HG02840 (cell line): ENCODE results near the gene DDIT4.
"Not testable (repeated sequence)": the region's sequence is repeated elsewhere in the genome, so short reads cannot be mapped to it uniquely, and the experiment has no call there.

Experiments
- ATAC-seq: cut with Tn5 transposase; IDR thresholded peaks from one replicate; pipeline ENCODE4 v1.9.1; 2021; ENCODE audit warnings: mild to moderate bottlenecking, moderate library complexity, moderate number of reproducible peaks; ENCODE audit not compliant: unreplicated experiment, low FRiP score

Gene DDIT4

DNA sequence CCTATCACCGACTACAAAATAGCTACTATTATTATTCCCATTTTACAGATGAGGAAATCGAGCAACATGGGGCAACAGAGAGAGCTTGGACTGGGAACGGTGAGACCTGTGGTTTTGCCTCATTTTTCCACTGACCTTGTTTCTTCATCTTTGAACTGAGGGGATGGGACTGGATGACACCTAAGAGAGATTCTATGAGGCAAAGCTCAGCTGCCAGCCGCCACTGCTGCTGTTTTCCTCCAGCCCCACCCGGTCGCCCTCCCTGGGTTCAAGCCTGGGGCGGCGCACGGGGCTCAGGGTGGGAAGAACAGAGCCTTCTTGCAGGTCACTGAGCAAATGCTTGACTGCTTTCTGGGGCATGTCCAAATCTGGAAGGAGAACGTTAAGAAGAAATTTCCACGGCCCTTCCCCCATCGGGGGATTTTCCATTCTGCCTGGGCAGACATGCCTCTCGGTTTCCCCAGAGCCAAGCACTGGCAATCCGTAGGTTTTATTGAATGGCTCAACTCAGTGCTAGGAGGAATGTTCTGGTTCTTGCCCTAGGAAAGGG, 12.3 kb downstream of the DDIT4 start:
- ATAC-seq: no peak

DNA sequence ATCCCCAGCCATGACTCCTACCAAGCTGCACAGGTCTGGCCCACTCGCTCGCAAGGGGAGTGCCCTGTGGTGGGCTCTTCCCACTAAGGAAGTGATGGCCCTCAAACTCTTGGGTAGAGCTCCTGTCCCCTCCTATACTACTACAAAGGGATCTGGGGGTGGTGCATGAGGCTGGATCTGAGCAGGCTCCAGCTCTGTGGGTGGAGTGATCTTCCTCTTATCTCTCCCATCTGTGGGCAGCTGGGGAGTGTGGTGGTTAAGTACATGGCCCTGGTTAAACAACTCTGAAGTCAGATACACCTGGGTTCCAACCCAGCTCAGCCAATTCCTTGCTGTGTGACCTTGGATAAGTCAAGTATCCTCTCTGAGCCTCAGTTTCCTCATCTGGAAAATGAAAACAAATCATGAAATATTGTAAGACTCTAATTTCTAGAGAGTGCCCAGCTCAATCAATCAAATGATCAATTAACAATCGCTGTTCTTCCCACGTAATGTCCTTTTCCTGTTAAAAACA, 17.4 kb downstream of the DDIT4 start:
- no peak for ATAC-seq

DNA sequence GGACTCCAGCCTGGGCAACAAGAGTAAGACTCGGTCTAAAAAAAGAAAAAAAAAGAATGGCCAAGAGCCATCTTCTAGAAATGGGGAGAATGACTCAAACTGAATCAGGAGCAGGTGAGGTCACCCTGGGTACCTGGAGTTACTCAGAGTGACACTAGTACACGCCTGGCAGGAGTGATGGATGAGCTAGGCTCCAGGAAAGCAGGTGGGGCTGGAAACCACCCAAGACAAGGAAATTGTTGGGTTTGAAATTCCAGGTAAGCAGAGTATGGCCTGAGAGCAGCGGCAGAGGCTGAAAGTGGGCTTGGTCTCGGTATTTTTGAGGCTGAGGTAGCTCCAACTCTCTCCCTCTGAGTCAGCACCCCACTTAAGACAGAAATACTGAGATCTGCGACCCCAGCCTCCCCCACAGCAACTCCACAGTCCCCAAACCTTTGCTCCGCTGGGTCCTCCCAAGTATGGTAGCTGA, 18.5 kb downstream of the DDIT4 start:
- ATAC-seq: no peak

DNA sequence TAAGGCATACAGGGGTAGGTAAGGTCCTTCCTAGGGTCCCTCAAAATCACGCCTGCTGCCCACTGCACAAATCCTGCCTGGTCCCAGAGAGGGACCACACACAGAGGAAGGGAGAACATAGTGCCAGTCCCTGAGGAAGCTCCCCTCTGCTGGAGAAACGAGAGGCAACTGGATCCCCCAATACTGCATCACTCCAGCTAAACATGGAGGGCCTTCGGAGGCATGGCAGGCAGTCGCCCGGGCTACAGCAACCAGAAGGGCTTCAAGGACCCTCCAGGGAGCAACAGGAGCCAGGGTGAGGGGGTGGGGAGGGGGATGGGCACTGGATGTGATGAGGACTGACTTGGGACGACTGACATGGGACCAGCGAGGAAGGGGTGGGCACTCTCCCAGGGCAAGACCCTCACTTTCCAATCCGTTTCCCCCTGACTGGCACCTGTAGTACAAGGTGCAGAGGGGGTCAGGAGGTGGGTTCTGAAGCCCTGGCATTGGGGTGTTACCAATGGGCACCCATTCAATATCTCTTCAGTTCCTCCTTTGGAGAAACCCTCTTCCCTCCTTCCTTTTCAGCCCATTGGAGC, 21.7 kb downstream of the DDIT4 start:
- no peak for ATAC-seq

DNA sequence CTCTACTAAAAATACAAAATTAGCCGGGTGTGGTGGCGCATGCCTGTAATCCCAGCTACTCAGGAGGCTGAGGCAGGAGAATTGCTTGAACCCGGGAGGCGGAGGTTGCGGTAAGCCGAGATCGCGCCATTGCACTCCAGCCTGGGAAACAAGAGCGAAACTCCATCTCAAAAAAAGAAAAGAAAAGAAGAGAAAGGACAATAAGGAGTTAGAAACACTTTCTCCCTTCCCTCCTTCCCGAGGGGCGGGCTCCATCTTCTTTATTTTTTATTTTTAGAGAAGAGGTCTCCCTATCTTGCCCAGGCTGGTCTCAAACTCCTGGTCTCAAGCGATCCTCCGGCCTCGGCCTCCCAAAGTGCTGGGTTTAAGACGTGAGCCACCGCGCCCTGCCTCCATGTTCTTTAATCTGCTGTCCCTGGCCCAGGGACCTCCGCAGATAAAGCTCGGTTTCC, 23.1 kb downstream of the DDIT4 start:
- ATAC-seq: not testable (repeated sequence)

DNA sequence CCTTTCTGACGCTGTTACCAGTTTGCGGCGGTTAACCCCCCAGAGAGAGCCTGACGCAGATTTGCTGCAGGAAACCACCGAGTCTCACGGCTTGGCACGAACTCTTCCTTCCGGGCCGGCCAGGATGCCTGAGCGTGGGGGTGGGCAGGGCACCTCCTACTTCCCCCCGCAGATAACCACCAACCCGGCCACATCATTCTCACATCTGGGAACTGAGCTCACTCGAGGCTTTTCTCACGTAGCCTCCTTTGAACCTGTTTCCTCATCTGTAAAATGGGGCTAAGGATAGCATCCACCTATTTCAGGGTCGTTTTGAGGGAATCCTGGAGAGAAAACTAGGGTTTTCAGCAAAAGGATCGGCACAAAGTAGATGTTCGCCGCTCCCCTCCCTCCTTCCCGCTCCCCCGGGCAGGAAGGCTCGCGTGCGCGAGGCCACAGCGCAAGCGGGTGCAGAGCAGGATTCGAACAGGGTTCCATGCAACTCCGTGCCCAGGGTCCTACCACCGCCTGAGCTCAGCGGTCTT, 23.6 kb downstream of the DDIT4 start:
- ATAC-seq: peak; percentile 52

DNA sequence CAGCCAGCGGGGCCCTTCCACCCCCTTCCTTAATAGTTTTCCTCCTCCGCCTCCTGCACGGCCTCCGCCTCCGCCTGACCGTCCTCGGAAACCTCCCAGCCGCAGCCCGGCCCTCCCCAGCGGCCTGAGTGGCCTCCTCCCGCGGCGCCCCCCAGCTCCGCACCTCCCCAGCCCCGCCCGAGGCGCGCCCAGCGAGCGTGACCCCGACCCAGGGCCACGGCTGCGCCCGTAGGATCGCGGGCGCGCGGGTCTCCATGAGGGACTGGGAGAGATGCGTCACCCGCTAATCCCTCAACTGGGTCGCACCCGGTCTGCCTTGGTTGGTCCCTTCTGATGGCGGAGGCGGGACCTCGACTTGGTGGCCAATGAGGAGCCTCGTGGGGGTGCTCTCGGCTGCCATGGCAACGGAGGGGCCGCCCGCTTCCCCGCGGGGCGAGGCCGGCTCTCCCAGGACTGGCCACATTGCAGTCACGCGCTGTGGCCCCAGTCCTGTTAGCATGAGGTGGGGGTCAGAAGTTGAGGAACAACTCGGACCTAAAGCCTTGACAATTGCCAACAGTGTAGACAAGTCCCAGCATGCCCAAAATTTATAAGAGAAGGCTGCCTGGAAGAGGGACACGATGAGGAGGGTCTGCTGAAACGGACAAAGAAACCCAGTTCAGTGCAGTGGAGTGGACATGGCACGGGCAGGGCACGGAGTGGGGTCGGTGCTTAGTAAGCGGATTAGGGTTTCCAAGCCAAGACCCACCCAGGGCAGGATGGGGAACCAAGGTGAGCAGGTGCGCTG, 24.3 kb downstream of the DDIT4 start:
- ATAC-seq: peak; percentile 62

DNA sequence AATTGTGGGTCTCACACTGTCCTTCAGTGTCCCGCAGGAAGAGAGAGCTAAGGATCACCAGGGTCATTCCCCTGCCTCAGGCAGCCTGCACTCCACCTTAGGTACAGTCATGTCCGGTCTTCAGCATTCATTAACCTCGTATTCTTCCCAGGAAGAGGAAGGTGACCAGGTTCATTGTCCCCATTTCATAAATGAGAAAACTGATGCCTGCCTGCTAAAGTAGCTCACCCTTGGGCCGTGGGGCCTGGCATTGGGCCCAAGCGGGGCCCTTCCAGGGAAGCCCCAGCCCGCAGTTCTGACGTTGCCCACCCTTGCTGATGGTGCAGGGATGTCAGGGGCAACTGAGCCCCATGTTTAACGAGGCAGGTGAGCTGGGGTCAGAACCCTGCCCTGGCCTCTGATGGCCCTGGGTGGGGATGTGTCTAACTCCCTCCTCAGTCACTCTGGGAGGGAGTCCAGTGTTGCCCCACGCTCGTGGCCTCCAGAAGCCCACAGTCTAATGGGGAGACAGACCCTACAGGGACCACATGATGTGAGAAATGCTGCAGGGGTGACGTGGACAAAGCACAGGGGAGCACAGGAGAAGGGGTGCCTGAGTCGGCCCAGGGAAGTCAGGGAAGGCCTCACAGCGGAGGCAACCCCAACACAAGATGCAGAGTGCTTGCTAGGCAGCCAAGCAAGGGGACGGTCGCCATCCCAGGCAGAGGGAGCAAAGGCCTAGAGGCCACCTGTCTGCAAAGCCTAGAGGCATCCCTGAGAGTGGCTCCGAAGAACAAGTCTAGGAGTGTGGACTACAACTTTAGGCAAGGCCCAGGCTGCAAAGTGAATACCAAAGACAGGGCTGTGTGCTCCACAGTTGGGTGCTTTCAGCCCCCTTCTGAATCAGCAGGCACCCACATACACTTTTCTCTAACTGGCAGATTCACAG, 25.1 kb downstream of the DDIT4 start:
- ATAC-seq: no peak

DNA sequence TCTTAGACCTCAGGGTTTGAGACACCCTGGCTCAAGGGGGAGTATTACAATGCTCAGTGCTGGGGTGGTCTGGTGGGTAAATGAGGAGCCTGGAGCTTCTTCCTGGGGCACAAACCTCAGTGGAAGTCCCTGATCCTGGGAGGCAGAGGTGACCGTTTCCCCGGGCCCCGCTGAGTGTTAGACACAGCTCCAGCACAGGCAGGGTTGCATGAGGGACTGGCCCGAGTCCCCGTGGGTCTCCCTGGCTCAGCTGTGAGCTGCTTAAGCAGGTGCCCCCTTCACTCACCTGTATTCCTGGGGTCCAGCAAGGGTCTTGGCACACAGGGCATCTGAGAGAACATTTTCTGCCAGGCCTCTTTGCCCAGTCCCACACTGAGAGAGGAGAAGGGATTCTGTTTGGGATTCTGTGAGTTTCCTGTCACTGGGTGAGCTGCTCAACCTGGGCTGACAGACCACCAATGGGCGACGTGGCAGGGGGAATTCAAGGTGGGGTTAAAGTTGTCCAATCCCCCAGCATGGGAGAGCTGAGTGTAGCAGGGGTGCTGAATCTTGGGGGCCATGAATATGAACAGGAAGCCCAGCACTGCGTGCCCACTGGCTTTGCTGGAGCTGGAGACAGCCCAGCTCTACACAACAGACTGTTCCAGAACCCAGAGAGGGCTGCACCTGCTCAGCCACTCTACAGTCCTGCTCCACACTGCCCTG, 29.9 kb downstream of the DDIT4 start:
- no peak for ATAC-seq

DNA sequence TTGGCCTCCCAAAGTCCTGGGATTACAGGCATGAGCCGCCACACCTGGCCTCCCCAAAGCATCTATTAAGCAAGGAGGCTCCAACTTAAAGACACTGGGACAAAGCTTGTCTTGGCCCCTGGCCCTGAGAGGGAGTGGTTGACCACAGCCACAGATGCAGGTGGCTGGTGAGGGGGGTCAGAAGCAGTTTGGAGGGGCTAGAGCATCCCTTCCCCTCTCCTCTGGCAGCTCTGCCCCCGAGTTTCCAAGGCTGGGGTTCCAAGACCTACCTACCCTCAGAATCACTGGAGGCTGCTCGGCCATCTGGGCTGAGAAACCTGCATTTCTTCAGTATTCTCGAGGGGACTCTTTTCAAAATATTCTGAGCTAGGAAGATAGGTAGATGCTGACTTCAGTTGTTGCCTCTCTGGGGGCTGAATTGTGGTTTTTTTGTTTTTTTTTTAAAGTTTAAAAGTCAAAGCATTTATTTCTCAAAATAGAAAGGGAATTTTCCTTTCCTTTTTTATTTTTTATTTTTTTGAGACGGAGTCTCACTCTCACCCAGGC, 32.6 kb downstream of the DDIT4 start:
- no peak for ATAC-seq

DNA sequence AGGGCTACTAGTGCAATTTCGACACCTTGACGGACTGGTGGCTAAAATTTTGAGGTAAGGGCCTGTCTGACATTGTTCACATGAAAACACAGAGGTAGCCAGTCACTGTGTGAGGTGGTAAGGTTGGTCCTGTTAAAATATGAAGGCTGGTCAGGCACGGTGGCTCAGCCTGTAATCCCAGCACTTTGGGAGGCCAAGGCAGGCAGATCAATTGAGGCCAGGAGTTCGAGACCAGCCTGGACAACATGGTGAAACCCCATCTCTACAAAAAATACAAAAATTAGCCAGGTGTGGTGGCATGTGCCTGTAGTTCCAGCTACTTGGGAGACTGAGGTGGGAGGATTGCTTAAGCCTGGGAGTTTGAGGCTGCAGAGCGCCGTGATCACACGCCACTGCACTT, 34.0 kb downstream of the DDIT4 start:
- not testable (repeated sequence) for ATAC-seq

DNA sequence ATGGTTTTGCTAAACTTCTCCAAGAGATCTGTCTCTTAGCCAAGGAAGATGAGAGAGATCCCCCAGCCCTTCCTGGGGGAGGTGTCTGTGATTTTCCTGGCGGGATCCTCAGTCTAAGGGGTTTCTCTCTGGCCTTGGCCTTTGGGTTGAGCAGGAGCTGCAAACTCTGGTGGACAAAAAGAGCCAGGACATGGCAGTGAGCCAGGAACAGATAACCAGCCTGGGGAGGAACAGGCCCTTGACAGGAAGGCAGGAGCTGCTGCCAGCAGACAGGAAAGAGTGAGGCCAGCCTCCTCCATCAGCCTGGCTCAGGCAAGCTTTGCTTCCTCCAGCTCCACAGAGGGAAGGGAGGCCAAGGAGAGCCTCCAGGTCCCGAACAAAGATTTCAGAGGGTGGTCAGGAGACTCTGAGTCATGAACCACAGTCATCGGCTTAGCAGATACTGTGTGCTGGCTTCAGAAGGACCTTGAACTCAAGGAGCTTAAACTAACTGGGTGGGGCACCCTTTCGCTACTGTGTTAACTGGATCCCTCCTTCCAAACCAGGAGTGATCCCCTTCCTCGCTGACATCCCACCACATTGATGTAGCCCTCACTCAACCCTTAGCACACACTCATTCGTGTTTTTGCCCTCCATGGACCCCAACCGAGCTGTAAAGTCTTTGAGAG, 34.7 kb downstream of the DDIT4 start:
- no peak for ATAC-seq

DNA sequence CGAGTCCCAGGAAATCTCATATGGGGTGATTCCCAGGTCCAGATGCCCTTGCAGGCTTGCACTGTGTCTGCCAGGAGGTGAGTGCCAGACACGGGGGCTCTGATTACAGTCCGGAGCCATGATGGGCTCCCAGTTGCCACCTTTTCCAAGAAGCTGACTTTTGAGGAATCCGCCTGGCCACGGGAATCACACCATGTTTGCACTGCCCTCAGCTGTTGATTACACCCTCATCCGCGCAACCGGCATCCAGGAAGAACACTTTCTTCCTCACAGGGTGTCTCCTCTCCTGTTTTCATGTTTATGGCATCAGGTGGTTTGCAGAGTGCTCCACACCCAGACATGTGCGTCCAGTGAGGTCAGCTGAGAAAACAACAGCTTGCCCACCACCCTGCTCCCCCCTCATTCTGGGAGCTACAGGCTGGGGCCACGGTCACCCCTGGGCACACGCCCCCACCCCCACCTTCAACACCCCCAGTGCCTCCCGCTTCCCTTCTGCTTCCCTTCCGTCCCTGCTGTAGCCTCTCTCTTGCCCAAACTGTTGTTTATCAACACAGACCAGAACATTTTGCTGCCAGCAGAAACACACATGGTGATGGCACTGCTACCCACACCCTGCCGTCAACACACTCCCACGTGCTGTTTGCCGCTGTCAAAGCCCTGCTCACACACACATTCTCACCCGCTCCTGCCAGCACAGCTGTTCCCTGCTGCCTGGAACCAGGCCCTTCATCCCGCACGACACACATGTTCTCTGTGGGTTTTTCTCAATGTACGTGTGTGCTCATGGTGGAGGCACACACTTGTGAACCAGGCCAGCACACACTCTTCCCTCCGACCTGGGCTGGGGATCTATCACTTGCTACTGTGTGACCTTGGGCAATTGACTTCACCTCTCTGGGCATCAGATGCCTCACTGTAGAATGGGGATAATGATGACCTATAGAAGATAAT, 35.8 kb downstream of the DDIT4 start:
- no peak for ATAC-seq

DNA sequence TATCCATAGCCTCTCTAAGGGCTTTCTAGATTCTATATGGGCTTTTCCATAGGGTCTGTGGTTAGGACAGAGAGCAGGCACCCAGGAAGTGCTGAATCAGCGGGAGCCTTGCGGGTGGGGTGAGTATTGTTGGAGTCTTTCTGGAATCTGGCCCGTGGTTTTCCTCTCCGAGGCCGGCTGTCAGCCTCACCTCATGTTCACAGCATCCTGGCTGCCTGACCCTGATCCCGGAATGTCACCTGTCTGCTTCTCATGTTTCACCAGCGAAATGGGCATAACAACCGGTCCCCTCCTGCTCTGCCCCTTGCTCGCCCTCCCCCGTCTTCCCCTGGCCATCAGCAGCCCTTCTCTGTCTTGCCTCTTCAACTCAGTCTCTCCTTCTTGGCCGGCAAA, 36.5 kb downstream of the DDIT4 start:
- ATAC-seq: no peak

DNA sequence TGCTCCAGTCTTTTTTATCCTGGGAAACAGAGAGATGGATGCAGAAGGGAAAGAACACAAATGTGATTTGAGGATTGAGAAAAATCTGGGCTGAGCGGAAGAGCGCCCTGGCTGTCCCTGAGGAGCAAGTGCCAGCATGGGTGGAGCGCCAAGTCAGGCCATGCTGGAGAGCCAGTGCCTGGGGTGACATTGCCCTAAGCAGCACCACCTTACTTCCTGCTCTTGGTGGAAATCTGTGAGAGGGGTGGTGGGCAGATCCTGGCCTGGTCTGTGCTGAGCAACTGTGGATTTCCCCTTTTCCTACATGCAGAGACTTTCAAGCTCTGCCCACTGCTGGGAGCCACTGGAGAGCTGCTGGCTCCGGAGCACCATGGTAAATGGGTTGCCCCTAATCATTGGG, 36.9 kb downstream of the DDIT4 start:
- no peak for ATAC-seq

DNA sequence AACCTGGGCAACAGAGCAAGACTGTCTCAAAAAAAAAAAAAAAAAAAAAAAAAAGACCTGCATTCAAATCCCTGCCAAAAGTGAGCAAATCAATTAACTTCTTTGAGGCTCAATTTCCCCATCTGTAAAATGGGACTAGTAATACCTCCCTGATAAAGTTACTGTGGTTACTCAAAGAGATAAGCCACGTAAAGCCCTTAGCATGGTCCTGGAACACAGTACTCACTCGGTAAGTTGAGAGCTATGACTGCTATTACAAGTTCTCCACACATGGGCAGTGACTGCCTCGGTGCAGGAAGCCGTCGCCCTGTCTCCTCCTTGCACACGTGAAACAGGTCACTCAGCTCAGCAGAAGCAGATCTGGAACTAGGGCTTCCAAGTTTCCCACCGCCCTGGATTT, 37.9 kb downstream of the DDIT4 start:
- ATAC-seq: no peak

DNA sequence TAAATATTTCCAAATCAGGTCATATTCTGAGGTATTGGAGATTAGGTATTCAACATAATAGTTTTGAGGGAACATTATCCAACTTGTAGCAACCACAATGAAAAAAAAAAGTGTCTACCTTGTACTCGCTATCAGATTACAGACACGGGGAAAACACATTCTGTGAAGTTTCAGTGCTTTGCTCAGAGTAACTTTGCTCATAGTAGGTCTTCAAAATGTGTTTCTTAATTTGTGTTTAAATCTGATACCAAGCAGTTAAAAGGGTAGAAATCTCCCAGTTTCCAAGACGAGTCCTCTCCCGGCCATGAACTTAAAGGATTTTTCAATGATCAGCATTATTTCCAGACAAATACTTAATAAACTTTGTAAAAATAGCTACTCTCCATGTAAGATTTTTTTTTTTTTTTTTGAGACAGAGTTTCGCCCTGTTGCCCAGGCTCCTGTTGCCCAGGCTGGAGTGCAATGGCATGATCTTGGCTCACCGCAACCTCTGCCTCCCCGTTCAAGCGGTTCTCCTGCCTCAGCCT, 39.2 kb downstream of the DDIT4 start:
- no peak for ATAC-seq

DNA sequence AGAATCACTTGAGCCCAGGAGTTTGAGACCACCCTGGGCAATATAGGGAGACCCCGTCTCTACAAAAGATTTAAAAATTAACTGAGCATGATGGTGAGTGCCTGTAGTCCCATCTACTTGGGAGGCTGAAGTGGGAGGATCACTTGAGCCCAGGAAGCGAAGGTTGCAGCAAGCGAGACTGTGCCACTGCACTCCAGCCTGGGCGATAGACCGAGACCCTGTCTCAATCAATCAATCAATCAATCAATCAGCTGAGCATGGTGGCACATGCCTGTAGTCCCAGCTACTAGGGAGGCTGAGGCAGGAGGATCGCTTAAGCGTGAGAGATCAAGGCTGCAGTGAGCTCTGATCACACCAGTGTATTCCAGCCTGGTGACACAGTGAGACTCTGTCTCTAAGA, 40.5 kb downstream of the DDIT4 start:
- no peak for ATAC-seq
